ENCODE measurements around the gene CYBRD1. TPM values are rescaled to one million over a fixed set of nuclear protein-coding genes. Genes with fewer than 3 reads are reported as not detected.
"Not testable (repeated sequence)": the region's sequence is repeated elsewhere in the genome, so short reads cannot be mapped to it uniquely, and the experiment has no call there.

The CYBRD1 gene
- total RNA-seq, 1 experiment from 2014 or later, result 9.7 TPM

GRCh38 chr2:171529914-171530313 is 7.6 kb downstream of the CYBRD1 start:
- Mint-ChIP-seq H3K36me3 (ENCODE audit: insufficient read depth, unreplicated experiment) (no peaks in the 10 kb centered on the region), H3K27ac (ENCODE audit: unreplicated experiment) (no peak overlapping the region), H3K4me3 (ENCODE audit: unreplicated experiment) (no peak overlapping the region), H3K4me1 (ENCODE audit: low read depth, unreplicated experiment) (no peaks in the 10 kb centered on the region), H3K9me3 (ENCODE audit: unreplicated experiment) (peaks cover 10% of the 10 kb centered on the region), H3K27me3 (ENCODE audit: insufficient read depth, unreplicated experiment) (peaks cover 17% of the 10 kb centered on the region)
- no peaks in the 10 kb centered on the region for H3K9me3 ChIP-seq
- H3K27me3 ChIP-seq (replicated peaks; ENCODE audit: control insufficient read depth, insufficient read depth, low read length), result no peaks in the 10 kb centered on the region
- no peaks in the 10 kb centered on the region for H3K36me3 ChIP-seq (ENCODE audit: control insufficient read depth, insufficient read depth, low read length)
- H3K4me1 ChIP-seq, result no peaks in the 10 kb centered on the region
- no peak overlapping the region for H3K4me3 ChIP-seq (ENCODE audit: low read depth, low read length)
- CTCF ChIA-PET, result interaction anchor here (0.9 kb wide), 1 partner anchor 12 kb away, joined by 4 read pairs; no protein-coding TSS in a partner anchor
- peak in 1 of 2 experiments; percentile 24 for DNase-seq
- no TSS peak for BruUV-seq (replicated peaks)
- POLR2A ChIA-PET, result no interaction called here
- intact Hi-C loops (cut with micrococcal nuclease; ENCODE audit: unreplicated experiment), result no loop called here
- TF ChIP-seq CTCF (IDR thresholded peaks at IDR 0.05; ENCODE audit: insufficient read depth in 1 of 2, low read depth in 1 of 2, low read length in 1 of 2, severe bottlenecking in 1 of 2, unreplicated experiment in 1 of 2), result peak; percentile 47 to 52

- ChIA-PET CTCF (no interaction called here), POLR2A (no interaction called here)
- Histone ChIP-seq H3K4me1 (no peaks in the 10 kb centered on the region), H3K27me3 (replicated peaks; ENCODE audit: control insufficient read depth, insufficient read depth, low read length) (no peaks in the 10 kb centered on the region), H3K4me3 (ENCODE audit: low read depth, low read length) (no peak overlapping the region), H3K36me3 (ENCODE audit: control insufficient read depth, insufficient read depth, low read length) (no peaks in the 10 kb centered on the region), H3K9me3 (no peaks in the 10 kb centered on the region)
- no peak for TF ChIP-seq CTCF (IDR thresholded peaks at IDR 0.05; ENCODE audit: insufficient read depth in 1 of 2, low read depth in 1 of 2, low read length in 1 of 2, severe bottlenecking in 1 of 2, unreplicated experiment in 1 of 2)
- DNase-seq, result no peak
- Mint-ChIP-seq H3K36me3 (ENCODE audit: insufficient read depth, unreplicated experiment) (no peaks in the 10 kb centered on the region), H3K27ac (ENCODE audit: unreplicated experiment) (no peak overlapping the region), H3K4me3 (ENCODE audit: unreplicated experiment) (no peak overlapping the region), H3K27me3 (ENCODE audit: insufficient read depth, unreplicated experiment) (peaks cover 20% of the 10 kb centered on the region), H3K4me1 (ENCODE audit: low read depth, unreplicated experiment) (no peaks in the 10 kb centered on the region), H3K9me3 (ENCODE audit: unreplicated experiment) (peaks cover 10% of the 10 kb centered on the region)
- intact Hi-C loops (cut with micrococcal nuclease; ENCODE audit: unreplicated experiment), result no loop called here
- no TSS peak for BruUV-seq (replicated peaks)
Observed at GRCh38 chr2:171530378-171530777, 8.1 kb downstream of the CYBRD1 start.

GRCh38 chr2:171530859-171531258 is 8.6 kb downstream of the CYBRD1 start:
- H3K27ac Mint-ChIP-seq (ENCODE audit: unreplicated experiment); H3K4me3 ChIP-seq (ENCODE audit: low read depth, low read length); intact Hi-C loops (cut with micrococcal nuclease; ENCODE audit: unreplicated experiment); H3K36me3 Mint-ChIP-seq (ENCODE audit: insufficient read depth, unreplicated experiment); H3K36me3 ChIP-seq (ENCODE audit: control insufficient read depth, insufficient read depth, low read length); POLR2A ChIA-PET; BruUV-seq (replicated peaks); H3K4me1 Mint-ChIP-seq (ENCODE audit: low read depth, unreplicated experiment); H3K9me3 ChIP-seq; H3K27me3 ChIP-seq (replicated peaks; ENCODE audit: control insufficient read depth, insufficient read depth, low read length); DNase-seq; H3K9me3 Mint-ChIP-seq (ENCODE audit: unreplicated experiment); H3K4me1 ChIP-seq; H3K4me3 Mint-ChIP-seq (ENCODE audit: unreplicated experiment): not testable (repeated sequence)
- CTCF ChIA-PET, result interaction anchor here (0.6 kb wide), 1 partner anchor 597 kb away, joined by 3 read pairs; no protein-coding TSS in a partner anchor
- H3K27me3 Mint-ChIP-seq (ENCODE audit: insufficient read depth, unreplicated experiment), result peaks cover 20% of the 10 kb centered on the region

- Mint-ChIP-seq H3K4me1 (ENCODE audit: low read depth, unreplicated experiment) (no peaks in the 10 kb centered on the region), H3K9me3 (ENCODE audit: unreplicated experiment) (peaks cover 10% of the 10 kb centered on the region), H3K4me3 (ENCODE audit: unreplicated experiment) (no peak overlapping the region), H3K27ac (ENCODE audit: unreplicated experiment) (no peak overlapping the region), H3K36me3 (ENCODE audit: insufficient read depth, unreplicated experiment) (no peaks in the 10 kb centered on the region), H3K27me3 (ENCODE audit: insufficient read depth, unreplicated experiment) (peaks cover 20% of the 10 kb centered on the region)
- ChIA-PET CTCF (interaction anchor here (0.6 kb wide), 1 partner anchor 596 kb away, joined by 3 read pairs; no protein-coding TSS in a partner anchor), POLR2A (no interaction called here)
- DNase-seq, result no peak
- no peaks in the 10 kb centered on the region for H3K9me3 ChIP-seq
- intact Hi-C loops (cut with micrococcal nuclease; ENCODE audit: unreplicated experiment), result no loop called here
- H3K36me3 ChIP-seq (ENCODE audit: control insufficient read depth, insufficient read depth, low read length), result no peaks in the 10 kb centered on the region
- no peak for TF ChIP-seq CTCF (IDR thresholded peaks at IDR 0.05; ENCODE audit: insufficient read depth in 1 of 2, low read depth in 1 of 2, low read length in 1 of 2, severe bottlenecking in 1 of 2, unreplicated experiment in 1 of 2)
- BruUV-seq (replicated peaks), result no TSS peak
- H3K27me3 ChIP-seq (replicated peaks; ENCODE audit: control insufficient read depth, insufficient read depth, low read length), result no peaks in the 10 kb centered on the region
- no peaks in the 10 kb centered on the region for H3K4me1 ChIP-seq
- H3K4me3 ChIP-seq (ENCODE audit: low read depth, low read length), result no peak overlapping the region
Observed at GRCh38 chr2:171531291-171531690, 9.0 kb downstream of the CYBRD1 start.

Data from Caco-2 (cell line).